NCI-H82 (cell line): ENCODE measurements around the gene EVX1.

Source experiments
- DNase-seq: peaks from one replicate; lab custom pipeline; 2025; lab: John Stamatoyannopoulos, UW

EVX1 gene

DNA sequence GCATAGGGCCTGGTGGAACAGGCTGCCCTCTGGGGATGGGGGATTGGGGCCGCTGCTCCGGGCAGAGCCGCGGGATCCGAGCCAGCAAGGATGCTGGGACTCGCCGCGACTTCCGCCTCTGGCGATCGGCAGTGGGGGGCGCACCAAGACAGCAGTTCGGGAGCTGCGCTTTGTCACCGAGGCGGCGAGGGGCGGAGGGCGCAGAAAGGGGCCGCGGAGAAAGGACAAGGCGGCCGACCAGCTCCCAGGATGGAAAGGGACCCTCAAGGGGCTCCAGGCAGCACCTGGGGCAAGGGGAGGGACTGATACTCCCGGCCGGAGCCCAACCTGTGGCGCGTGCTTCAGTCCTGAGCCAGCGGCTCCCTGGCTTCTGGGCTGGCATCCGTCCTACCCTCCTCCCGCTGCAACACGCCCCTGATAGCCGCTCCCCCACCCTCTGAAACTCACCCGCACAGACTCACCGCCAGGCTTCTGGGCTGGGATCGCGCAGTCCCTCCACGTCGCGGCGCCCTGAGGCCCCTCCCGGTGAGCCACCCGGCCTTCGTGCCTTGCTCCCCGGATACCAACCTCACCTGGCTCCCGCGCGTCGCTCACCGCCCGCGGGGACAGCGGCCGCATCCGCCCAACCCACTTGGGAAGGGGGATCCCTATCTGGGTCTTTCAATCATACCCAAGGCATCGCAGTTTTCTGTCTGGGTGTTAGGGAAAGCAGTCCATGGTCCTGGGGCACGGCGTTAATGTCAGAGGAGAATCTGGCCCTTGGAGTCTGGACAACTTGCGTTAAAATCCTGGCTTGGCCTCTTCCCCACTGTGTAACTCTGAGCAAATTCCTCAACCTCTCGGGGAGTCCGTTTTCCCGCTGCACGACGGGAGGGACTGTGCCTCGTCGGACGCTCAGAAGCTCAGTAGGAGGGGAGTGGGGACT, 7.0 kb upstream of the EVX1 start:
- peak; percentile 76 for DNase-seq

DNA sequence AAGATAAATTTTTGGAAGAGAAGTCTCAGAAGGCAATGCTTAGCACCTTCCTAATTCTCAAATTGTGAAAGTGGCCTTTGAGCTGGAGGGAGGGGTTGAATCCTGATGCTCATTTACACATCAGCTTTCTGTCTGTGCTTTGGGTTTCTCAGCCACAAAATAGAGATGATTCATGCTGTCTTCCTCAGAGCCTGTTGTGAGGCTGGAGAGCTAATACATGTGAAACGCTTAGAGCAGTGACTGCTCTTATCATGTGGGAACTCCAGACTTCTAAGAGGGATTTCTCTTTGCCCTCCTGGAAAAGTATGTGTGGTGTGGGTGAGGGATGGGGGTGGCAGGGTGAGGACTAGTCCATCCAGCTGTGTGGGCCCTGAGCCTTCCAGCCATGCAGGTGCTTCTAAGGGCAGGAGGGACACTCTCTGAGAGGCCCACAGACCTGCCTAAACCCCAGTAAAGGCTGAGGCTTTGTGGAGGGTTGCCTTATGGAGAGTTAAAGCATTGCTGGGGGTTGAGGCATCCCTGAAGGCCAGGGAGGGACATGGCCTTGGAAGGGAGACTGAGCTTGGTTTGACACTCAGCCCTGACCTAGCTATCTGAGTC, 4.8 kb upstream of the EVX1 start:
- DNase-seq, result no peak

DNA sequence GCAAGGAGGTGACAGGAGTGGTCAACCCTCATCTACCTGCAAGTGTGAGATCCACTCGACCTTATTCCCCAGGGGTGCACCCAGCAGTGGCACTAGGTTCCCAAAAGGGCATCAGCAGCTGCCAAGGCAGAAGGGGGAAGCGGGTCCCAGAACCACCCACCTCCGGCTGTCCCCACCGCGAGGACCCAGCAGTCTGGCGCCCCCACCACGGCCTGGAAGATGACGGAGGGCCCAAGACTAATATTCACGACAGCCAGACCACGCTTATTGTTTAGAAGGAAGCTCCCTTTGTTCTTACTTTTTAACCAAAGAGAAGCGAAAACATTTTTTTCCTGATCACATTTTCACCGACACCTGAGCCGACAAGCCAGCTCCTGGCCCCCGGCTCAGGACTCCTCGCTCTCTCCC, 3.6 kb upstream of the EVX1 start:
- DNase-seq, result no peak

DNA sequence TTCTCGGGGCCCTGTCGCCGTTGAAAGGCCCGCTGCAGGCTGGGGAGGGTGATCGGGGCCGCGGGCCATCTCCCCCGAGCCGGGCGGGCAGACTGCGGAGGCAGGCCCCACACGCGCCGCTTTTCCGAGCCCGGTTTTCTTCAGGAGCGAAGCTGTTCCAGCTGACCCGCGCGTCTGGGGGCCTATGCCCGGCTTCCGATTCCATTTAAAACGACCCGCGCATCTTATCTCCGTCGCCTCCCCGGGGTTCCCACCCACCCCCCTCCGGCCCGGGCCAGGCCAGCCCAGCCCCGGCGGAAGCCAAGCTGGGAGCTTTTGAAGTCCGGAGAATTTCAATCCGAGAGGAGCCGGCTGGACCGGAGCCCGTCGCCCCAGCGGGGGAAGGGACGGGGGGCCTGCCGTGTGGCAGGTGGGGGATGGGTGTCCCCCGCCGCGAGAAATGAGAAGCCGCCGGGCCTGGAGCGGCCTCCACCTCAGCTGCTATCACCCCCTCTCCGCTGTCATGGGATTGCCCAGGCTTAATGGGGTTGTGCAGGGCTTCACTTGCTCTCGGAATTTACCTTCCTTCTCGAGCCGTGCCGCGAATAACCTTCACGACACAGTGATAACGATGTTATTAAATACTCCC, 3.1 kb upstream of the EVX1 start:
- DNase-seq, result peak; percentile 44

DNA sequence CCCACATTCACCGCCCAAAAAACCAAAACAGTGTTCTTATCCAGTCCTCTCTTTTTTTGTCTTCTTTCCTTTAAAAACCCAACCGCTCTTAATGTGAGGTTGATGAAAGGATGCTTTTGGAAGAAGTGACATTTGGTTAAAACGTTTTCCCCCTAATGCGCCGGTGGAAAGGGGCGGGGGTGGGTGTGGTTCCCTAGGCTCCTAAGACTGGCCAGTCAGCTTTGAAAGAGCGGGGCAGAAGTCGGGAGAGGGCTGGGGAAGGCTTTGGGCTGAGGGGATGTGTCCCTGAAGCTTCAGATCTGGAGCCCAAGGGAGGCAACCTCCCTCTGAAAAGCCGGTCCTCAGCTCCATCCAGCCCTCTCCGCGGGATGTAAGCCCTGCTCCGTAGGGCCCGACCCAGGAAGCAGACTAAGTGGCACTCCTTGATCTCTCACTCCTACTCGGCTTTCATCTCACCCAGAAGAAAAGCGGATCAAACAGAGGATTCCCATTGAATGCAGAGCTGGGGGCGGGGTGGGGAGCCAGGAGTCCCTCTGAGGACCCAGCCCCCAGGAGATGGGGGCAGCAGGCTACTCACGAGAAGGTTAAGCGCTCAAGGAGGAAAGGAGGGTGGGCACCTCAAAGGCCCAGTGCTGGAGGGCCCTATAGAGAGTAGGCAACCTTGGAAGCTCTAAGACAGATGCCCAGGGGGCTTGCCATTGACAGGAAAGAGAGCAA, 2.4 kb upstream of the EVX1 start:
- peak; percentile 66 for DNase-seq

DNA sequence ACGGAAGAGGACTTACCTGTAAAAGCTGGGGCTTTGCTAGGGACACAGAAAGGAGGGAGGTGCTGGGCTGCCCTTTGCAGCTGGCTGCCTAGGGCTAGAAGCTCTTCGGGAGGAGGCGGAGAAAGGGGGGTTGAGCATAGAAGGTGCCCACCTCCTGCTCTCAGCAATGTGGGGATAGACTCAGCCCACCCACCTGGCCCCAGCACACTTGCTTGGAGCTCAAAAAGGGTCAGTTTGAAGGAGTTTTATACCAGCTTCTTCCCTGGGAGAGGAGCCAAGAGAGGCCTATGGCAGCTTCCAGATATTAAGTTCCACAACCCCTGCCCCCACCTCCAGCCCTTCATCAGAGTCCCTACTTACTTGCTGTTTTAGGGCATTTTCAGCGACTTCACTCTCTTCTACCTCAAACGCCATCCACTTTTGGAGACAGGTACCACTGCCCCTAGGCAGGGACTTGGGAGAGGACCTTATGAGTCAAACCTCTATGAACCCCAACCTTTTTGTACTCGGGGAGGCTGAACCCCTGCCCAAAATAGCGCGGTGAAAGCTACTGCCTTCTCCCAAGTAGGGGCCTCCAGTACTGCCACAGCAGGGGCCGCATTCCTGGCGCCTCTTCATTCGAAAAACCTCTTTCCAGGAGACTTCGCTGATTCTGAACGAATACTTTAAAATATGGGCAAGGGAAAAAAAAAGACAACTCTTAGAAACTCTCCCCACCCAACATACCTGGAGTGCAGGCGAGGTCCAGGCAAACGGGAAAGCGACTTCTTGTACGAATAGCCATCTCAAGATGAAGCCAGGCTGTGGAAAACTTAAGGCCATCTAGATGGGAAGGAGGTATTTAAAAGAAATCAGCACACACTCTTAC, 1.2 kb upstream of the EVX1 start:
- DNase-seq, result peak; percentile 18

DNA sequence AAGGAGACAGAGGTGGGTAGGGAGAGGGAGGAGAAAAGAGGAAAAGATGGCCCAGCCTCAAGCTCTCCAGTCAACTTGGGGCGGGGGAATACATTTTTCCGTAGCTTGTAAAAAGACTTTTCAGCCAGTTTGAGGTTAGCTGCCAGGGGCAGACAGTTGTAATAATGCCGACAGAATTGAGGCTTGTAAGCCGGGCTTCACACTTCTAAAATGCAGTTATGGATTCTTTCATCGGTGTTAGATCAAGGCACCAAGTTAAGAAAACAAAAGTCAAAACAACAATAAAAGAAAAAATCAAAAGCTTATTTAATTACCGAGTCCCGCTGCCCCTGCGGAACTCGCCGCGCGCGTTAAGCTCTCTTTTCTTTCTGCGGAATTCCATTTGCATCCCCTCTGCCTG, 448 bp upstream of the EVX1 start:
- no peak for DNase-seq

DNA sequence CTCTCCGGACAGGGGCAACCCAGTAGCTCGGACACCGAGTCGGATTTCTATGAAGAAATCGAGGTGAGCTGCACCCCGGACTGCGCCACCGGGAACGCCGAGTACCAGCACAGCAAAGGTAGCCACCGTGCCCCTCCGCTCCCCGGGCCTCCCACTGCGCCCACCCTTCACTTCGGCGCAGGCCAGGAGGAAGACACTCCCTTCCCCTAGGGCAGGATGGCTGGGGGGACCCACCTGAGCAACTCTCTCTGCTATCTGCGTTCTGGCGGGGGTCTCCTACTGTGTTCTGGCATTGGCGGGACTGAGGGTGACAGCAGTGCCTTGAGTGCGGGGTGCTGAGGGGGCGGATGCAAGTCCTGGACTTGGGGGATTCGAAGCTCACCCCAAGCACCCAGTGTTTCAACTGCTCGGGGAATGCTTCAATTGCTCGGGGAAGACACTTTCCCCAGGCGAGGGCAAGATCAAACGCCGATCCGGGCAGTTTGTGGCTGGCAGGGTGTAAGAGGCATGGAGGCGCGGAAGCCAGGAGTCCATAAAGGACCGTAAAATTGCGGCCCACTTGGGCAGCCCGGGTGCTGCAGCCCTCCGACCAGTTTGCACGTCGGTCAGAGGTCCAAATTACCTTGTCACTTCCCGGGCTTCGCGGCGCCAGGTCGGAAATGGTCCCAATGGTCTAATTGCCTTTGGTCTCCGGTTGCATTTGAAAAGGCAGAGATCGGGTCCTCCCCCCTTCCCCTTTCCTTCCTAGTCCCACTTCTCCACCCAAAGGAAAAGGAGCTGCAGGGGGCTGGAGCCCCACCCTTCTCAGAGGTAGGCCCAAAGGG, 950 bp downstream of the EVX1 start:
- DNase-seq, result no peak

DNA sequence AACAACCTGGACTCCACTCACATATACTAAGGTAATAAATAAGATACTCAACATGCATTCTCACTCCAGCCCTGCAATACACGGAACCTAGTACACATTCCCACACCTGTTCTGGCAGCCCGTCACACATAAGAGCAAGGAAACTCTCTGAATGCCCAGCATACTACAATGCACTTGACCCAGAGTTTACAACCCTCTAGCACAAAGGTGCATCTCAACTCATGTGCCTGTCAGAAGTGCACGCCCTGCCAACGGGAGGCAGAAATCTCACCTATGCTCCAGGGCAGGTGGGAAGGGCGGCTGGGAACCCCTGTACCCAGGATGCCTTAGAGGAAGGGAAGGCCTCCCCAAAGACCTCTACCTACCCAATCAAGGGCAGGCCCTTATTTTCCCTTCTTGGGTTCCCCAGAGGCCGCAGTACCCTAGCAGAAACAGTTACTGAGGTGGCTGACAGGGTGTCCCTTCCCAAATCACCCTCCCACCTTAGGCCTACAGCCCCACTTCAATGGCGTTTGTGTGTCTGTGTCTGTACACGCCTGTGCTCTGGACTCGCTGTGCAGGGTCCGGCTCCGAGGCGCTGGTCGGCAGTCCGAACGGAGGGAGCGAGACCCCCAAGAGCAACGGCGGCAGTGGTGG, 2.0 kb downstream of the EVX1 start:
- no peak for DNase-seq

DNA sequence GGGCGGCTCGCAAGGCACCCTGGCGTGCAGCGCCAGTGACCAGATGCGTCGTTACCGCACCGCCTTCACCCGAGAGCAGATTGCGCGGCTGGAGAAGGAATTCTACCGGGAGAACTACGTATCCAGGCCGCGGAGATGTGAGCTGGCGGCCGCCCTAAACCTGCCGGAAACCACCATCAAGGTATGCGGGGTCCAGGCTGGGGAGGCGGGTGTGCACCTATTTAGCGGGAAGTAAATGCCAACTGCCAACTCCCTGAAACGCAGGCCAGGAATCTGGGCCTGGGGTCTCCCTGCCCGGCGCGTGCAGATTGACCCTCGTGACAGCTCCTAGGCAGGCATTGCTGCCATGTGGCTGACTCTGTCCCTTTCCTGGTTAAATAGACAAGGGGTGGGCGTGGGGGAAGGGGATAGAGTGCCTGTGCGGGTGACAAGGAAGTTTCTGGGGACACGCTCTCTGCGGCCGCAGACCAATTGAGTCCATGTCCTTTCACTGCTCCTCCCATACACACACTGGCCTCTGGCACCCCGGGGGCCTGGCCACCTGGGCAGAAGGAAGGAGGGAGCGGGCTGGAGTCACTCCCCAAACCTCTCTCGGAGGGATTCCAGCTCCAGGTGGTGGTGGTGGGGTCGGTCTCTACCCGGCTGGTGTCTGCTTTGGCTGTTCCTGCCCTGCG, 2.7 kb downstream of the EVX1 start:
- DNase-seq, result no peak

DNA sequence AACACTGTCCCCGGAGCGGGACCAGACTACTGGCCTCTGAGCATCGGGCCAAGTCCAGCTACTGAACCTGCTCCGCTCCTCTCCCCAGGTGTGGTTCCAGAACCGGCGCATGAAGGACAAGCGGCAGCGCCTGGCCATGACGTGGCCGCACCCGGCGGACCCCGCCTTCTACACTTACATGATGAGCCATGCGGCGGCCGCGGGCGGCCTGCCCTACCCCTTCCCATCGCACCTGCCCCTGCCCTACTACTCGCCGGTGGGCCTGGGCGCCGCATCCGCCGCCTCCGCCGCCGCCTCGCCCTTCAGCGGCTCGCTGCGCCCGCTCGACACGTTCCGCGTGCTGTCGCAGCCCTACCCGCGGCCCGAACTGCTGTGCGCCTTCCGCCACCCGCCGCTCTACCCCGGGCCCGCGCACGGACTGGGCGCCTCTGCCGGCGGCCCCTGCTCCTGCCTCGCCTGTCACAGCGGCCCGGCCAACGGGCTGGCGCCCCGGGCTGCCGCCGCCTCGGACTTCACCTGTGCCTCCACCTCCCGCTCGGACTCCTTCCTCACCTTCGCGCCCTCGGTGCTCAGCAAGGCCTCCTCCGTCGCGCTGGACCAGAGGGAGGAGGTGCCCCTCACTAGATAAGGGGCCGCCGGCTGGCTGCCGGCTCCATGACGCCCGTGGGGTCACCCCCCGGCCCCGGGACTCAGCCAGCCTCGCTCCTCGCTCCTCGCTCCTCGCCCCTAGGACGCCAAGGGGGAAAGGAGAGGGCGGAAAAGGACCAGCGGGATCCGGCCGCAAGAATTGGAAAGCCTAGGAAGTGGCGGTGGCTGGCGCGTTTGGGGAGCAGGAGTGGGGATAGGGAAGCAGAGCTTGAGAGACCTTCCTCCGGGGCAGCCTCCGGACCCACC, 3.4 kb downstream of the EVX1 start:
- no peak for DNase-seq

DNA sequence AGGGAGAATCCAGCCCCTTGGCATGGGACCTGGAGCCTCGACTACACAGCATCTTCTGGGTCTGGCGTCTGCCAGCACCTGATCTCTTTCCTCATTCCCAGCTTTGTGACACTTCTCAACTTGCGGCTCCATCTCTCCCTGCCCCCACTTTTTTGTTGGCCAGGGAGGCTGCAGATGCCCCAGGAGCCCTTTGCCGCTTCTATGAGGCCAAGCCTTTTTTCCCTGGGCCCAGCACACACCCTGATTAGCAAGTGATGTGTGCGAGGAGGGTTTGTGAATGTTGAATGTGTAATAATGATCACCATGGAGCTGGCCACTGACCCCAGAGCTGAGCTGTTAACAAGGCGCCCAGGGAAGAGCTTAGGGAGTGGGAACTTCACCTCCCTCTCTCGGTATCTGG, 4.4 kb downstream of the EVX1 start:
- no peak for DNase-seq

DNA sequence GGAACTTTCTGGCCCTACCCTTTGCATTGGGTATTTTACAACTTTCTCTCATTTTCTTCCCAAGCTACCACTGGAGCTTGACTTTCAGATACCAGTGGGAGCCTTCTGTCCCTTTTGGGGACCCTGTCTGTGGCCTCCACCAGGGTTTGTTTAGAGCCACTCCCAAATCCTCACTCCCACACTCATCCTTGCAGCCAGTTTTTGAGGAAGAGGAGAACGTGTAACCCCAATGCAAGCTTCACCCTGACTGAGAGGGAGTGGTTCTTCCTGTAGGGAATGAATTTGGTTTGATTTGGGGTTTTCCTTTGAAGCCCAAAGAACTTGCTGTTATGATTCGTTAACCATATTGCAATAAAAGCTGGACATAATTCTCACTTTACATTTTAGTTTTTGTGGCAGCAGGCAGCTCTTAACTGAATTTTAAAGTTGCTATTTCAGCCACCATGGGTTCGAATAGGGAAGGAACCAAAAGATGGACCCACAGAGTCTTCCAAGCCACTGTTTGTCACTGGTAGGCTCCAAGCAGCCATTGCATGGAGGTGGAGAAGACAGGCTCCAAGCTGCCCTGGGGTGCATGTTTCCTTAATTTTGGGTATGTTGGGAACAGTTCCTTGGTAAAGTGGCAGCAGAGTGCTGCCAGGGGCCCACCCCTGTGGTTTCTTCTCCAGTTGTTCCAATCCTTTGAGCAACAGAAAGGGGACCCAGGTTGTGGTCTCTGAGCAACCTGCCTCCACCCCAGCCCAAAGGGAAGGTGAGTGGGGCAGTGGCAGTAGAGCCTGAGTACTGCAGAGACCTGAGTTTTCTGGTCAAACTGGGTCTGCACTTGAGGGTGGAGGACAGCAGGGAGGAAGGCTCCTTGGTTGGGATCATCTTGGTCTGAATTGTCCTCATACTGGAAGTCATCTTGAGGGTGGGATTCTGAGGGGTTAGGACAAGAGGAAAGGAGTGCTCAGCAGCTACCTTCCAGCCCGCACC, 5.1 kb downstream of the EVX1 start:
- DNase-seq, result no peak

DNA sequence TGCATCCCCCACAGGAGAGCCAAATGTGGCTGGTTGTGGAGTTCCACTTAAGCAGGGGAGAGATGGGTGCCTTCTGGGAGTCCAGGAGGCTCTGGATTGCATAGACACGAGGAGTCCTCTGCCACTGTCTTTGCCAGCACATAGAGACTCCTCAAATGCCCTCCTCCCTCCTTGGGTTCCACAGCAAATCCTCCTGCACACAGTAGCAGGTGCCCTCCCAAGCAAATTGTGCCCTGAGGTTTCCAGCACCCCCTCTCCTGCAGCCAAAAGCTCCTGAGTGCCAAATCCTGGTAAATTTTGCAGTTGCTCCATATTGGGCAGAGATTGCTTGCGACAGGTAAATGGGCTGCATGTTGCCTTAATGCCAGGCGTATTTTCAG, 5.8 kb downstream of the EVX1 start:
- DNase-seq, result no peak

DNA sequence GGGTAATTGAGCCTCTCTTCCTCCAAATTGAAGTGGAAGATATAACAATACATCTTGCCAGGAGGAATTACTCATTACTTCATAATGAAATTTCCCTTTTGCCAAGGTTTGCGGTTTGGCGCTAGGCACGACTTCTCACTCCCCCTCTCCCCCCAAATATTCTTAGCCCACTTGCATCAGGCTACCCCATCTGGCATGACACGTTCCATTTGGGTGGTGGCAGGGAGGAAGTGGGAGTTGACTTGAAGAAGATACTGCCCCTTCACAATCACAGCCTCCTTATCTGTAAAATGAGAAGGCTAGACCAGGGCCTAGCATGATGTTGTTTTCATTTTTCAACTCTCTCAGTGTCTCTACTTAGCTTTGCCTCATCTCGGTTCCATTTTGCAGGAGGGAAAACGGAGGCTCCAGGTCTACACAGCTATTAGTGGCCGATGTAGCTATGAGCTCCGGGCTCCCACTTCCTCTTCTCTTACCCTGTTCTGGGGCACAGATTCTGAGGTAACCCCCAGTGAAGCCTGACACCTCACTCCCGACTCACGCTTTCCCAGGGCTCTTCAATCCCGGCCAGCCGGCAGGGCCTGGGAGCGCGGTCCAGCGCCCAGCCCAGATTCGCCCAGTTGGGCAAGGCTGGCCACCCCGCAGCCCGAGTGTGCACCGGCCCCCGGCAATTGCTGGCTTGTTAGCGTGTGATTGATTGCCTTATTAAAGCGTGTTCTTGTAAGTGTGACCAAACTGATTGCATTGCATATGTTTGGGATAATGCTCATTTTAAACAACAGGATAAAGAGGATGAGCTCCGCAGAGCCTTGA, 6.5 kb downstream of the EVX1 start:
- DNase-seq, result no peak

DNA sequence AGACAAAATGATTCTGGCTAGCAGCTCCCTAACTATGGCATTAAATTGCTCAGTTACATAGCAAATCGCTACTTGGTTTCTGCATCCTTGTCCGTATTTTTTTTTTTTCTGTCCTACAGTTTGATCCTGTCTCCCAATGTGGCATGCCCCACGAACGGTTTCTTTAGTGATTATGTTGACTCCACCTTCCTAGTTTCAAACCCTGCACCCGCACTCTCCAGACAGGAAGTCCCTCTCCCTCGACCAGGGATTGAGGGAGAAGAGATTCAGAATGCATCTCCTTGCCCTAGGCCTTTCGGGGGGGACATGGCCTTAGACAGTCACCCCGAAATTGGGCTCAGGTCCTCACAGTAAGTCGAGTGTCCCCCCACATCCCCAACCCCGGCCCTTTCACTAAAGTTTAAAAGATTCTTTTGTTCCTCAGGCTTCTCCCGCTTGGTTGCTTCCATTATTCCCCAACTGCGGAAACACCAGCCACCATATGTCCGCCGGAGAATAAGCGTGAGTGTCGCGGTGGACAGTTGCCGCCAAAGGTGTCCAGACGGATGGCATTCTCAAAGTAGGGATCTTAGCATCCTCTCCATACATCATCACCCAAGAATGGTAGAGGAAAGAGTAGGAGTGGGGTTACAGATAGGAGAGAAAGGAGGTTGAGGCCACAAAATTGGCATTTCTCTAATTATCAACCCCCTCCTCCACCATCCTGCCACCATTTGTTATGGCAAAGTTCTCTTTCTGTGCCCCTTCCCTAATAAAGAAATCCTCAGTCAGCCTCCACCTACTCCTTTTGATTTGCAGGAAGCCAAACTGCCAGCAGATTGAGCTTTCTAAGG, 7.3 kb downstream of the EVX1 start:
- DNase-seq, result no peak
